ENCODE measurements around the gene FAM83G. TPM values are rescaled to one million over a fixed set of nuclear protein-coding genes. Genes with fewer than 3 reads are reported as not detected.

FAM83G gene
- total RNA-seq, 1 donor from 2014 or later, result 1.6 TPM

- no peaks in the 10 kb centered on the region for H3K27me3 Mint-ChIP-seq (ENCODE audit: unreplicated experiment)
- TF ChIP-seq, protein P1, sequence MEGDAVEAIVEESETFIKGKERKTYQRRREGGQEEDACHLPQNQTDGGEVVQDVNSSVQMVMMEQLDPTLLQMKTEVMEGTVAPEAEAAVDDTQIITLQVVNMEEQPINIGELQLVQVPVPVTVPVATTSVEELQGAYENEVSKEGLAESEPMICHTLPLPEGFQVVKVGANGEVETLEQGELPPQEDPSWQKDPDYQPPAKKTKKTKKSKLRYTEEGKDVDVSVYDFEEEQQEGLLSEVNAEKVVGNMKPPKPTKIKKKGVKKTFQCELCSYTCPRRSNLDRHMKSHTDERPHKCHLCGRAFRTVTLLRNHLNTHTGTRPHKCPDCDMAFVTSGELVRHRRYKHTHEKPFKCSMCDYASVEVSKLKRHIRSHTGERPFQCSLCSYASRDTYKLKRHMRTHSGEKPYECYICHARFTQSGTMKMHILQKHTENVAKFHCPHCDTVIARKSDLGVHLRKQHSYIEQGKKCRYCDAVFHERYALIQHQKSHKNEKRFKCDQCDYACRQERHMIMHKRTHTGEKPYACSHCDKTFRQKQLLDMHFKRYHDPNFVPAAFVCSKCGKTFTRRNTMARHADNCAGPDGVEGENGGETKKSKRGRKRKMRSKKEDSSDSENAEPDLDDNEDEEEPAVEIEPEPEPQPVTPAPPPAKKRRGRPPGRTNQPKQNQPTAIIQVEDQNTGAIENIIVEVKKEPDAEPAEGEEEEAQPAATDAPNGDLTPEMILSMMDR (IDR thresholded peaks at IDR 0.05; ENCODE audit: unreplicated experiment), result no peak
- H3K27ac Mint-ChIP-seq (ENCODE audit: unreplicated experiment), result no peak overlapping the region
- H3K4me1 Mint-ChIP-seq (ENCODE audit: unreplicated experiment), result no peaks in the 10 kb centered on the region
- no peaks in the 10 kb centered on the region for H3K9me3 Mint-ChIP-seq (ENCODE audit: unreplicated experiment)
- H3K36me3 Mint-ChIP-seq (ENCODE audit: low read depth, unreplicated experiment), result peaks cover 4% of the 10 kb centered on the region
- H3K4me3 Mint-ChIP-seq (ENCODE audit: unreplicated experiment), result no peak overlapping the region
- DNase-seq (ENCODE audit: low spot score), result no peak
Observed at GRCh38 chr17:19005137-19005773, 691 bp upstream of the FAM83G start.

DNA sequence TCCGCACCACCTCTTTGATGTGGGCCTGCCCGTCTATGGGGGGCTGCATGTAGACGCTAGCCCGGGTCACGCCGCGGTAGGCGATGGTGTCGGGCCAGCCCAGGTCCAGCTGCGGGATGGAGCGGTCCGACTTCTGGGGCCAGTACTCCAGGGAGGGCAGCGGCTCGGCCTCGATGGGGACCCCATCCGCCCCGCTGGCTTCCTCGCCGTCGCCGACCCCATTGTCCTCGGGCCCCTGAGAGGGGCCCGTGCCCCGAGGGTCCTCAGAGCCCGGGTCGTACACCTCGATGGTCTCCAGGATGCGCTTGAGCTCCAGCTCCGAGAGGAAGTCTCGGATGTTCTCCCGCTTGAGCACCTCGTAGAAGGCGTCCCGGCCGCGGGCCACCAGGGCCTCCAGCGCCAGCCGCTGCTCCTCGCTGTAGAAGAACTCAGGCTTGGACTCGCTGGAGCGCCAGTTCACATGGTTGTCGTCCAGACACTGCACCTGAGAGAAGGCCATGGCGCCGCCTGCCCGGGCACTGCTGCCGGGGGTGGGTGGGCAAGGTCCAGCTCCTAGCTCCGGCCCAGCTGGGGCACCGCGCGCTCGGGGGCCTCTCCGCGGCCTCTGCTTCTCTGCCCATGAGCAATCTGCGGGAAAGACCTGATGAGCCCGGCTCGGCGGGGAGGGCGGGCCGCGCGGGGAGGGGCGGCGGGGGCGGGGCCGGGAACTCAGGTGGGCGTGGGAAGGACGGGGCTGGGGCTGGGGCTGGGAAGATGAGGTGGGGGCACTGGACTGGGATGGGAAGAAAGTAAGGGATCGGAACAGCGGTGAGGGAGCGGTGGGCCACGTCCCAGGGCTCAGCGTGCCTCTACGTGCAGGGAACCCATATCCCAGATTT is 782 bp downstream of the FAM83G start:
- no peaks in the 10 kb centered on the region for H3K4me1 Mint-ChIP-seq (ENCODE audit: unreplicated experiment)
- H3K4me3 Mint-ChIP-seq (ENCODE audit: unreplicated experiment), result peak overlapping the region; percentile 87
- H3K27ac Mint-ChIP-seq (ENCODE audit: unreplicated experiment), result no peak overlapping the region
- no peaks in the 10 kb centered on the region for H3K36me3 Mint-ChIP-seq (ENCODE audit: low read depth, unreplicated experiment)
- no peaks in the 10 kb centered on the region for H3K9me3 Mint-ChIP-seq (ENCODE audit: unreplicated experiment)
- TF ChIP-seq, protein P1 (IDR thresholded peaks at IDR 0.05; ENCODE audit: unreplicated experiment), result no peak
- DNase-seq (ENCODE audit: low spot score), result no peak
- H3K27me3 Mint-ChIP-seq (ENCODE audit: unreplicated experiment), result no peaks in the 10 kb centered on the region

DNA sequence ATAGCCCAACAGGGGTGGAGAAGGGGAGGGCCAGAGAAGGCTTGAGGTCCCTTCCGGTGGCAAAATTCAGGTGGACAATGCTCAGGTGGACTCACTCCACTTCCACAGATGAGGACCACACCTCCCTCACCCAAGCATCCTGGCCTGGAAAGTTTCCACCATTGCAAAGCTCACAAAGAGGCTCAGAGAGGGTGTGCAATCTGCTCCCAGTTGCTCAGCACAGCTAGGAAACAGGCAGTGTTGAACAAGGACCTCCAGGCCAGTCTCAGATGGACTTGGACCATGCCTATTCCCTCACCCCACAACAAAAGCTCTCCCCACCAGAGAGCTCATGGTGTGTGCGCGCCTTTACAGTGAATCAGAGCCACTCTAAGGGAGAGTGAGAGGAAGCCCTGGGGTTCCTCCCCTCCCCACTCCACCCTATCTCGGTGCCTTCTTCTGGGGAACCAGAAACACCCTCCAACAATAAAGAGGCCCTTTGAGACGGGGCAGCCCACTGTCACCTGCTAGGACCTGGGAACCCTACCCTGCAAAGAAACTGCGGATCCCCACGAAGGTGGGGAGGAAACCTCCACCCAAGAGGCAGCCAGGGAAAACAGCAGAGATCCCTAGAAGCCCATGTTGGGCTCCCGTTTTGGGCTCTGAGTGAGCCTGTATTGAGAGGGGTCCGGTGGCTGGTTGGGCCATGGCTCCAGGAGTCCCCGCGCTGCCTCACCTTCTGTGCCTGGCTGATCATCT is 1.6 kb downstream of the FAM83G start:
- Mint-ChIP-seq H3K27me3 (ENCODE audit: unreplicated experiment) (no peaks in the 10 kb centered on the region), H3K4me3 (ENCODE audit: unreplicated experiment) (no peak overlapping the region), H3K27ac (ENCODE audit: unreplicated experiment) (no peak overlapping the region), H3K36me3 (ENCODE audit: low read depth, unreplicated experiment) (no peaks in the 10 kb centered on the region), H3K9me3 (ENCODE audit: unreplicated experiment) (no peaks in the 10 kb centered on the region), H3K4me1 (ENCODE audit: unreplicated experiment) (no peaks in the 10 kb centered on the region)
- DNase-seq (ENCODE audit: low spot score), result no peak
- TF ChIP-seq, protein P1 (IDR thresholded peaks at IDR 0.05; ENCODE audit: unreplicated experiment), result no peak

DNA sequence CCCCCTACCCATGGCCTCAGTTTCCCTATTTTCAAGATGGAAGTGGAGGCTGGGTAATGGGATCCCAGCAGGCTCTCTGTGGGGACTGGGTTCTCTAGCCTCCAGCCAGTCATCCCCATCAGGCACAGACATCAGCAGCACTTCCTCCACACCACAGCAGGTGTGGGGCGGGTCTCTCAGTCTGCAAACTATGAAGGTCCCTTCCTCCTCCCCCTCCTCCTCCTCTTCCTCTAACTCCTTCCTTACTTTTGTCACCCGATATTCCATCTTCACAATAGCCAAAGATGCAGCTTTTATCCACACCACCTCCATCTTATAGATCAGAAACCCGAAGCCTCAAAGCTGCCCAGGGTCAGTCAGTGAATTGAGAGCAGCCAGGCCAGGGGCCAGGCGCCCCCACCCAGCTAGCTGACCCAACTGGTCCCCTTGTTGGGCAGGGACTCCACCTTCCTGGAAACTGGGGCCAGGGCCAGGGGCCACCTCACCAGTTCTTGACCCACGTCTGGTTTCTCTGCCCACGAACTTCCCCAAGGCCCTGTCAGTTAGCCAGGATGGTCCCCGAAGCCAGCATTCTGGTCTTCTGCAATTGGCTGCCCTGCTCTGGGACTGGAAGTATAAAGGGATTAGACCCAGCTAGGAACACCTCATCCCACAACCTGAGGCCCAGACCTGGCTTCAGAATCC is 2.5 kb downstream of the FAM83G start:
- Mint-ChIP-seq H3K27ac (ENCODE audit: unreplicated experiment) (no peak overlapping the region), H3K4me3 (ENCODE audit: unreplicated experiment) (no peak overlapping the region), H3K4me1 (ENCODE audit: unreplicated experiment) (no peaks in the 10 kb centered on the region), H3K9me3 (ENCODE audit: unreplicated experiment) (no peaks in the 10 kb centered on the region), H3K36me3 (ENCODE audit: low read depth, unreplicated experiment) (no peaks in the 10 kb centered on the region), H3K27me3 (ENCODE audit: unreplicated experiment) (no peaks in the 10 kb centered on the region)
- no peak for DNase-seq (ENCODE audit: low spot score)
- TF ChIP-seq, protein P1 (IDR thresholded peaks at IDR 0.05; ENCODE audit: unreplicated experiment), result no peak

All from endothelial cell (in vitro differentiated cells).